GM19239 (cell line): ENCODE results near the gene CENPC.
"Not testable (repeated sequence)": the region's sequence is repeated elsewhere in the genome, so short reads cannot be mapped to it uniquely, and the experiment has no call there.

Experiments
- DNase-seq: peaks from one replicate; pipeline ENCODE4 v3.0.0; 2011; ENCODE audit warnings: low spot score; ENCODE audit not compliant: insufficient read length
- FAIRE-seq: peaks from 2 replicates; lab custom pipeline; 2011; peaks lifted over from hg19 to GRCh38; lab: Jason Lieb, UNC

Gene CENPC

GRCh38 chr4:67483868-67484602 lies 61.3 kb downstream of the CENPC start:
- DNase-seq, result no peak
- peak; percentile 39 for FAIRE-seq

GRCh38 chr4:67480810-67481209 lies 64.5 kb downstream of the CENPC start:
- no peak for FAIRE-seq
- no peak for DNase-seq

- FAIRE-seq, result no peak
- DNase-seq, result no peak
These were observed 70.1 kb downstream of the CENPC start for GRCh38 chr4:67475155-67475554.

GRCh38 chr4:67470871-67471270 lies 74.4 kb downstream of the CENPC start:
- DNase-seq (no peak), FAIRE-seq (no peak)

GRCh38 chr4:67468830-67469229 lies 76.5 kb downstream of the CENPC start:
- FAIRE-seq, result no peak
- DNase-seq, result no peak

- FAIRE-seq (no peak), DNase-seq (no peak)
These were observed 78.6 kb downstream of the CENPC start for GRCh38 chr4:67466751-67467150.

- FAIRE-seq (no peak), DNase-seq (no peak)
These were observed 79.6 kb downstream of the CENPC start for GRCh38 chr4:67465763-67466052.

- no peak for FAIRE-seq
- no peak for DNase-seq
These were observed 80.1 kb downstream of the CENPC start for GRCh38 chr4:67465032-67465762.

GRCh38 chr4:67460574-67460973 lies 84.7 kb downstream of the CENPC start:
- no peak for FAIRE-seq
- DNase-seq, result no peak

- no peak for DNase-seq
- peak; percentile 65 for FAIRE-seq
These were observed 86.1 kb downstream of the CENPC start for GRCh38 chr4:67459164-67459563.

- DNase-seq (no peak), FAIRE-seq (peak; percentile 37)
These were observed 88.6 kb downstream of the CENPC start for GRCh38 chr4:67456577-67457196.

GRCh38 chr4:67452846-67453205 lies 92.5 kb downstream of the CENPC start:
- FAIRE-seq, result not testable (repeated sequence)

GRCh38 chr4:67452100-67452845 lies 93.0 kb downstream of the CENPC start:
- DNase-seq, result no peak
- FAIRE-seq, result peak; percentile 21

More at GRCh38 chr4:67452846-67453205, 92.5 kb downstream of the CENPC start:
- not testable (repeated sequence) for DNase-seq

GRCh38 chr4:67451464-67451863 lies 93.8 kb downstream of the CENPC start:
- DNase-seq, result no peak
- FAIRE-seq, result no peak

GRCh38 chr4:67448621-67449020 lies 96.7 kb downstream of the CENPC start:
- DNase-seq (no peak), FAIRE-seq (no peak)

GRCh38 chr4:67447873-67448272 lies 97.4 kb downstream of the CENPC start:
- FAIRE-seq (no peak), DNase-seq (no peak)

- DNase-seq, result no peak
- no peak for FAIRE-seq
These were observed 98.5 kb downstream of the CENPC start for GRCh38 chr4:67446811-67447210.

GRCh38 chr4:67445881-67446280 lies 99.4 kb downstream of the CENPC start:
- not testable (repeated sequence) for DNase-seq, FAIRE-seq

- no peak for DNase-seq
- FAIRE-seq, result no peak
These were observed 106.3 kb downstream of the CENPC start for GRCh38 chr4:67438975-67439374.

- no peak for FAIRE-seq
- DNase-seq, result no peak
These were observed 107.2 kb downstream of the CENPC start for GRCh38 chr4:67437974-67438713.
